WTC11 (cell line): Measurements from ENCODE around the gene TEX14.

Source experiments
- ESRRA ChIP-seq: sonication (generic); formaldehyde crosslinking; IDR thresholded peaks from 2 replicates; pipeline ENCODE4 v1.8.1; 2022; ENCODE audit warnings: mild to moderate bottlenecking, missing genetic modification reagents, borderline replicate concordance
- FOXP1 ChIP-seq: sonication (generic); formaldehyde crosslinking; IDR thresholded peaks from 2 replicates; pipeline ENCODE4 v1.8.0; 2022; ENCODE audit warnings: missing genetic modification reagents, mild to moderate bottlenecking, moderate library complexity, borderline replicate concordance
- GABPB1 ChIP-seq: sonication (generic); formaldehyde crosslinking; IDR thresholded peaks from 2 replicates; pipeline ENCODE4 v1.8.1; 2023; ENCODE audit warnings: mild to moderate bottlenecking, missing genetic modification reagents
- NFYB ChIP-seq: sonication (generic); formaldehyde crosslinking; conservative IDR thresholded peaks from 2 replicates; pipeline ENCODE4 v1.8.0; 2022; ENCODE audit warnings: low read depth, missing genetic modification reagents
- ZNF671 ChIP-seq: fragments of 250-450 bp; sonication (Bioruptor Pico); IDR thresholded peaks from 2 replicates; pipeline ENCODE4 v1.8.0; 2021; ENCODE audit warnings: mild to moderate bottlenecking
- TF ChIP-seq, protein P1 (sequence below): sonication (generic); formaldehyde crosslinking; IDR thresholded peaks from 2 replicates; pipeline ENCODE4 v1.8.0; 2022; ENCODE audit warnings: mild to moderate bottlenecking, missing genetic modification reagents
- TF ChIP-seq, protein P2 (sequence below): fragments of 200-600 bp; IDR thresholded peaks from 2 replicates; pipeline ENCODE4 v1.8.0; 2022; ENCODE audit warnings: antibody characterized with exemption
- TF ChIP-seq, protein P3 (sequence below): sonication (generic); formaldehyde crosslinking; IDR thresholded peaks from 2 replicates; pipeline ENCODE4 v1.8.1; 2022; ENCODE audit warnings: mild to moderate bottlenecking, moderate library complexity, missing genetic modification reagents
- TF ChIP-seq, protein P4 (sequence below): sonication (generic); formaldehyde crosslinking; IDR thresholded peaks from 2 replicates; pipeline ENCODE4 v1.8.1; 2023; ENCODE audit warnings: mild to moderate bottlenecking, missing genetic modification reagents, moderate library complexity

DNA sequence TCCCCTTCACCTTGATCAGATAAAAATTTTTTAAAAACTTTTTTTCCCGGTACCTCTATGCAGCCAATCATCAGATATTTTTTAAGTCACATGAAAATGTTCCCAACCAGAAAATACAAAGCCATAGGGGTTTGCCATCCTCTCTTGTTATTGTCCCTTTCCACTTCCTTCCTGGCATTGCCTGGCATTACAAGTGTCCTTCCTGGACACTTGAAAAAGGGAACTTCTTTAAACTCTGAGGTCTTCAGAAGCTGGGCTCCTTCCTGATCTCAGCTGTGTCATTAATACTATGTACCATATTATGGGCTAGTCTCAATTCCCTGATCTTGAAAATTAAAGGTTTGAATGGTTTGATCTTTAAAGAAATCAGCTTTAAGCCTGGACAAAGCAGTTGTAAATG lies 64.9 kb downstream of the TEX14 start:
- TF ChIP-seq, protein P1, sequence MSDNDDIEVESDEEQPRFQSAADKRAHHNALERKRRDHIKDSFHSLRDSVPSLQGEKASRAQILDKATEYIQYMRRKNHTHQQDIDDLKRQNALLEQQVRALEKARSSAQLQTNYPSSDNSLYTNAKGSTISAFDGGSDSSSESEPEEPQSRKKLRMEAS (CRISPR knock-in tag): no peak
- TF ChIP-seq ESRRA (CRISPR knock-in tag) (no peak), NFYB (no peak), ZNF671 (no peak), FOXP1 (CRISPR knock-in tag) (no peak), GABPB1 (CRISPR knock-in tag) (no peak)
- TF ChIP-seq, protein P2, sequence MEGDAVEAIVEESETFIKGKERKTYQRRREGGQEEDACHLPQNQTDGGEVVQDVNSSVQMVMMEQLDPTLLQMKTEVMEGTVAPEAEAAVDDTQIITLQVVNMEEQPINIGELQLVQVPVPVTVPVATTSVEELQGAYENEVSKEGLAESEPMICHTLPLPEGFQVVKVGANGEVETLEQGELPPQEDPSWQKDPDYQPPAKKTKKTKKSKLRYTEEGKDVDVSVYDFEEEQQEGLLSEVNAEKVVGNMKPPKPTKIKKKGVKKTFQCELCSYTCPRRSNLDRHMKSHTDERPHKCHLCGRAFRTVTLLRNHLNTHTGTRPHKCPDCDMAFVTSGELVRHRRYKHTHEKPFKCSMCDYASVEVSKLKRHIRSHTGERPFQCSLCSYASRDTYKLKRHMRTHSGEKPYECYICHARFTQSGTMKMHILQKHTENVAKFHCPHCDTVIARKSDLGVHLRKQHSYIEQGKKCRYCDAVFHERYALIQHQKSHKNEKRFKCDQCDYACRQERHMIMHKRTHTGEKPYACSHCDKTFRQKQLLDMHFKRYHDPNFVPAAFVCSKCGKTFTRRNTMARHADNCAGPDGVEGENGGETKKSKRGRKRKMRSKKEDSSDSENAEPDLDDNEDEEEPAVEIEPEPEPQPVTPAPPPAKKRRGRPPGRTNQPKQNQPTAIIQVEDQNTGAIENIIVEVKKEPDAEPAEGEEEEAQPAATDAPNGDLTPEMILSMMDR: no peak
- TF ChIP-seq, protein P3, sequence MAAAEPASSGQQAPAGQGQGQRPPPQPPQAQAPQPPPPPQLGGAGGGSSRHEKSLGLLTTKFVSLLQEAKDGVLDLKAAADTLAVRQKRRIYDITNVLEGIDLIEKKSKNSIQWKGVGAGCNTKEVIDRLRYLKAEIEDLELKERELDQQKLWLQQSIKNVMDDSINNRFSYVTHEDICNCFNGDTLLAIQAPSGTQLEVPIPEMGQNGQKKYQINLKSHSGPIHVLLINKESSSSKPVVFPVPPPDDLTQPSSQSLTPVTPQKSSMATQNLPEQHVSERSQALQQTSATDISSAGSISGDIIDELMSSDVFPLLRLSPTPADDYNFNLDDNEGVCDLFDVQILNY (CRISPR knock-in tag): no peak
- TF ChIP-seq, protein P4, sequence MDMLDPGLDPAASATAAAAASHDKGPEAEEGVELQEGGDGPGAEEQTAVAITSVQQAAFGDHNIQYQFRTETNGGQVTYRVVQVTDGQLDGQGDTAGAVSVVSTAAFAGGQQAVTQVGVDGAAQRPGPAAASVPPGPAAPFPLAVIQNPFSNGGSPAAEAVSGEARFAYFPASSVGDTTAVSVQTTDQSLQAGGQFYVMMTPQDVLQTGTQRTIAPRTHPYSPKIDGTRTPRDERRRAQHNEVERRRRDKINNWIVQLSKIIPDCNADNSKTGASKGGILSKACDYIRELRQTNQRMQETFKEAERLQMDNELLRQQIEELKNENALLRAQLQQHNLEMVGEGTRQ (CRISPR knock-in tag): no peak
